Endodermal cell (in vitro differentiated cells): ENCODE measurements around the gene TKT. TPM values are rescaled to one million over a fixed set of nuclear protein-coding genes. Genes with fewer than 3 reads are reported as not detected.

ENCODE experiments used
- DNase-seq: peaks from one replicate; pipeline ENCODE4 v3.0.0-alpha.2; 2017
- H3K27ac ChIP-seq: 2 replicates; pipeline ENCODE4 v1.5.1; 2013; ENCODE audit warnings: mild to moderate bottlenecking, low read depth, low read length, moderate library complexity
- H3K27me3 ChIP-seq: 2 replicates; pipeline ENCODE4 v1.6.1; 2013; ENCODE audit warnings: mild to moderate bottlenecking, low read length, moderate library complexity; ENCODE audit not compliant: insufficient read depth, control insufficient read depth, poor library complexity, severe bottlenecking
- H3K36me3 ChIP-seq: 2 replicates; pipeline ENCODE4 v1.7.0; 2013; ENCODE audit warnings: mild to moderate bottlenecking, low read length, moderate library complexity; ENCODE audit not compliant: control insufficient read depth, insufficient read depth
- H3K4me1 ChIP-seq: one replicate; pipeline ENCODE4 v1.7.0; 2013; ENCODE audit warnings: low read length; ENCODE audit not compliant: control insufficient read depth, insufficient read depth
- H3K4me3 ChIP-seq: 2 replicates; pipeline ENCODE4 v1.5.1; 2013; ENCODE audit warnings: mild to moderate bottlenecking, low read length, moderate library complexity
- H3K9ac ChIP-seq: 2 replicates; pipeline ENCODE4 v1.6.1; 2013; ENCODE audit warnings: mild to moderate bottlenecking, low read length, moderate library complexity; ENCODE audit not compliant: poor library complexity, severe bottlenecking; ENCODE audit errors: extremely low read depth
- H3K9me3 ChIP-seq: 2 replicates; pipeline ENCODE4 v1.6.1; 2013; ENCODE audit warnings: mild to moderate bottlenecking, low read length, moderate library complexity; ENCODE audit not compliant: control insufficient read depth
- H3K27ac Mint-ChIP-seq: 2 replicates; pipeline ENCODE4 v1.8.0; 2020; ENCODE audit warnings: mixed read lengths
- H3K27me3 Mint-ChIP-seq: 2 replicates; pipeline ENCODE4 v1.8.0; 2021; ENCODE audit warnings: mild to moderate bottlenecking, mixed read lengths; ENCODE audit not compliant: insufficient read depth
- H3K36me3 Mint-ChIP-seq: 2 replicates; pipeline ENCODE4 v1.8.0; 2020; ENCODE audit warnings: low read depth, mixed read lengths
- H3K4me1 Mint-ChIP-seq: 2 replicates; pipeline ENCODE4 v1.8.0; 2020; ENCODE audit warnings: mixed read lengths
- H3K4me3 Mint-ChIP-seq: 2 replicates; pipeline ENCODE4 v1.8.0; 2020; ENCODE audit warnings: mild to moderate bottlenecking, moderate library complexity, mixed read lengths
- H3K9me3 Mint-ChIP-seq: 2 replicates; pipeline ENCODE4 v1.8.0; 2020; ENCODE audit warnings: mild to moderate bottlenecking, mixed read lengths
- CTCF ChIP-seq: fragments of 200-600 bp; sonication (generic); conservative IDR thresholded peaks from 2 replicates; pipeline ENCODE4 v1.5.0; 2021; ENCODE audit warnings: antibody characterized with exemption, mild to moderate bottlenecking
- WGBS, 2 experiments: methylation state at CpG; one replicate each; pipeline versions ENCODE4 v1.1.5 to v1.1.7; 2013; ENCODE audit warnings: missing lambda C conversion rate in 2 of 2, mixed read lengths in 1 of 2; ENCODE audit not compliant: insufficient coverage in 1 of 2, insufficient read length in 1 of 2; 5-methylcytosine and 5-hydroxymethylcytosine counted together
- total RNA-seq, 2 donors: library from RNA; stranded (reverse); fragmentation: NEBNext Ultra II Directional in 1 of 2; extraction: Animal tissue kit (Norgen Biotek cat#: 25700) in 1 of 2; gene quantifications; 2 replicates in 1 of 2; 3 replicates in 1 of 2; pipeline ENCODE4 v1.2.1, GENCODE V29; 2021

Gene TKT
- total RNA-seq, 2 donors from 2014 or later, result 373 to 472 TPM

- Mint-ChIP-seq H3K4me1 (peaks cover 4% of the 10 kb centered on the region), H3K4me3 (no peak overlapping the region), H3K9me3 (peaks cover 28% of the 10 kb centered on the region), H3K36me3 (no peaks in the 10 kb centered on the region), H3K27ac (no peak overlapping the region), H3K27me3 (peaks cover 3% of the 10 kb centered on the region)
- Histone ChIP-seq H3K4me1 (no peaks in the 10 kb centered on the region), H3K9me3 (peaks cover 24% of the 10 kb centered on the region), H3K27ac (no peak overlapping the region), H3K4me3 (no peak overlapping the region), H3K36me3 (no peaks in the 10 kb centered on the region), H3K9ac (no peak overlapping the region), H3K27me3 (no peaks in the 10 kb centered on the region)
- no peak for TF ChIP-seq CTCF
- 89 to 95% methylated on average over 6 to 9 of the region's 9 CpGs for WGBS, 2 experiments
- no peak for DNase-seq
Measured at GRCh38 chr3:53211706-53212702, 43.8 kb downstream of the TKT start.

GRCh38 chr3:53202331-53203015 lies 53.3 kb downstream of the TKT start:
- H3K27me3 ChIP-seq, result no peaks in the 10 kb centered on the region
- H3K4me3 Mint-ChIP-seq, result no peak overlapping the region
- peaks cover 11% of the 10 kb centered on the region for H3K9me3 Mint-ChIP-seq
- no peak for TF ChIP-seq CTCF
- H3K9ac ChIP-seq, result no peak overlapping the region
- no peaks in the 10 kb centered on the region for H3K9me3 ChIP-seq
- H3K36me3 ChIP-seq, result no peaks in the 10 kb centered on the region
- H3K4me1 Mint-ChIP-seq, result no peaks in the 10 kb centered on the region
- no peak for DNase-seq
- no peaks in the 10 kb centered on the region for H3K36me3 Mint-ChIP-seq
- peaks cover 2% of the 10 kb centered on the region for H3K27me3 Mint-ChIP-seq
- no peak overlapping the region for H3K4me3 ChIP-seq
- no peaks in the 10 kb centered on the region for H3K4me1 ChIP-seq
- no peak overlapping the region for H3K27ac Mint-ChIP-seq
- no peak overlapping the region for H3K27ac ChIP-seq
- WGBS, 2 experiments, result 80 to 86% methylated on average over 8 to 14 of the region's 14 CpGs

- no peak for DNase-seq
- no peak overlapping the region for H3K4me3 ChIP-seq
- H3K9ac ChIP-seq, result no peak overlapping the region
- H3K36me3 ChIP-seq, result no peaks in the 10 kb centered on the region
- peaks cover 7% of the 10 kb centered on the region for H3K9me3 Mint-ChIP-seq
- TF ChIP-seq CTCF, result no peak
- H3K4me1 Mint-ChIP-seq, result peaks cover 4% of the 10 kb centered on the region
- peaks cover 7% of the 10 kb centered on the region for H3K4me1 ChIP-seq
- H3K36me3 Mint-ChIP-seq, result no peaks in the 10 kb centered on the region
- H3K27me3 Mint-ChIP-seq, result peaks cover 2% of the 10 kb centered on the region
- no peak overlapping the region for H3K27ac Mint-ChIP-seq
- no peak overlapping the region for H3K4me3 Mint-ChIP-seq
- 89 to 90% methylated on average over 12 to 19 of the region's 19 CpGs for WGBS, 2 experiments
- H3K27ac ChIP-seq, result no peak overlapping the region
- no peaks in the 10 kb centered on the region for H3K9me3 ChIP-seq
- no peaks in the 10 kb centered on the region for H3K27me3 ChIP-seq
Measured at GRCh38 chr3:53200501-53201498, 55.0 kb downstream of the TKT start.
